Muscle of back (tissue), 11 donors: ENCODE data around the gene DLG1. TPM values are rescaled to one million over a fixed set of nuclear protein-coding genes. Genes with fewer than 3 reads are reported as not detected.

Source experiments
- DNase-seq, 3 donors: peaks; one replicate each; pipeline versions ENCODE4 v3.0.0 to v3.0.0-alpha.2; 2013
- polyA plus RNA-seq, 10 donors: library from polyadenylated mRNA; unstranded; fragments of 120-200 nt; gene quantifications; one replicate each; pipeline ENCODE4 v1.2.1, GENCODE V29; 2013; ENCODE audit not compliant: insufficient read length in 10 of 10

DLG1 gene
- polyA plus RNA-seq, 10 donors = 35.0 to 52.9 (median 44.6) TPM

GRCh38 chr3:197030379-197031314 lies 267.8 kb downstream of the DLG1 start:
- DNase-seq = peak in 1 of 3 donors; percentile 65

- peak; percentile 53 to 90 (median 75) for DNase-seq
These were observed 268.8 kb downstream of the DLG1 start, which contains the start of gene MELTF for GRCh38 chr3:197029511-197030167. TSS of gene MELTF (minus strand) at chr3:197029817. CDS start at chr3:197029702, 115 bp downstream.

GRCh38 chr3:197028728-197029510 lies 269.5 kb downstream of the DLG1 start:
- DNase-seq = peak in 1 of 3 donors; percentile 55

- no peak for DNase-seq
These were observed 270.3 kb downstream of the DLG1 start for GRCh38 chr3:197027896-197028727.

- DNase-seq = no peak
These were observed 271.1 kb downstream of the DLG1 start for GRCh38 chr3:197027151-197027895.

- no peak for DNase-seq
These were observed 271.9 kb downstream of the DLG1 start for GRCh38 chr3:197026481-197026866.

- DNase-seq = no peak
These were observed 272.5 kb downstream of the DLG1 start for GRCh38 chr3:197025736-197026480.

- peak in 1 of 3 donors; percentile 3 for DNase-seq
These were observed 273.3 kb downstream of the DLG1 start for GRCh38 chr3:197024881-197025735.

- DNase-seq = peak in 1 of 3 donors; percentile 6
These were observed 274.3 kb downstream of the DLG1 start for GRCh38 chr3:197023998-197024651.

- DNase-seq = peak in 1 of 3 donors; percentile 61
These were observed 275.0 kb downstream of the DLG1 start for GRCh38 chr3:197023241-197023997.

- DNase-seq = no peak
These were observed 275.8 kb downstream of the DLG1 start for GRCh38 chr3:197022405-197023231.

GRCh38 chr3:197021729-197022404 lies 276.5 kb downstream of the DLG1 start:
- DNase-seq = no peak

- no peak for DNase-seq
These were observed 277.2 kb downstream of the DLG1 start for GRCh38 chr3:197021231-197021630.

- DNase-seq = no peak
These were observed 278.9 kb downstream of the DLG1 start for GRCh38 chr3:197019535-197019934.

- no peak for DNase-seq
These were observed 279.4 kb downstream of the DLG1 start for GRCh38 chr3:197019021-197019420.

- no peak for DNase-seq
These were observed 281.4 kb downstream of the DLG1 start for GRCh38 chr3:197017003-197017402.
